EH (cell line): Measurements from ENCODE around the gene BCAS3.

ENCODE experiments used
- DNase-seq: peaks from one replicate; pipeline ENCODE4 v3.0.0-alpha.2; 2015; ENCODE audit warnings: low read depth

Gene BCAS3

GRCh38 chr17:61065263-61065773 is 387.7 kb downstream of the BCAS3 start:
- peak; percentile 75 for DNase-seq

GRCh38 chr17:61066062-61066461 is 388.4 kb downstream of the BCAS3 start:
- no peak for DNase-seq

- no peak for DNase-seq
Measured at GRCh38 chr17:61070649-61071048, 393.0 kb downstream of the BCAS3 start.

- DNase-seq: no peak
Measured at GRCh38 chr17:61072648-61073047, 395.0 kb downstream of the BCAS3 start.

- DNase-seq: no peak
Measured at GRCh38 chr17:61073131-61073530, 395.5 kb downstream of the BCAS3 start.

- peak; percentile 45 for DNase-seq
Measured at GRCh38 chr17:61073799-61074513, 396.3 kb downstream of the BCAS3 start.

GRCh38 chr17:61075988-61076387 is 398.3 kb downstream of the BCAS3 start:
- no peak for DNase-seq

GRCh38 chr17:61076621-61077031 is 399.0 kb downstream of the BCAS3 start:
- DNase-seq: peak; percentile 80

GRCh38 chr17:61081959-61082358 is 404.3 kb downstream of the BCAS3 start:
- DNase-seq: no peak

- DNase-seq: no peak
Measured at GRCh38 chr17:61084260-61084659, 406.6 kb downstream of the BCAS3 start.

- DNase-seq: no peak
Measured at GRCh38 chr17:61087024-61087423, 409.4 kb downstream of the BCAS3 start.

GRCh38 chr17:61088556-61088955 is 410.9 kb downstream of the BCAS3 start:
- no peak for DNase-seq

GRCh38 chr17:61091096-61091495 is 413.4 kb downstream of the BCAS3 start:
- DNase-seq: no peak

GRCh38 chr17:61097781-61098180 is 420.1 kb downstream of the BCAS3 start:
- DNase-seq: no peak

GRCh38 chr17:61106354-61106753 is 428.7 kb downstream of the BCAS3 start:
- no peak for DNase-seq

- DNase-seq: no peak
Measured at GRCh38 chr17:61116577-61116976, 438.9 kb downstream of the BCAS3 start.

GRCh38 chr17:61117983-61118382 is 440.3 kb downstream of the BCAS3 start:
- no peak for DNase-seq

GRCh38 chr17:61118871-61119270 is 441.2 kb downstream of the BCAS3 start:
- DNase-seq: no peak

GRCh38 chr17:61122326-61122913 is 444.8 kb downstream of the BCAS3 start:
- DNase-seq: no peak

GRCh38 chr17:61124562-61124961 is 446.9 kb downstream of the BCAS3 start:
- DNase-seq: no peak

- no peak for DNase-seq
Measured at GRCh38 chr17:61126473-61127249, 449.0 kb downstream of the BCAS3 start.

- no peak for DNase-seq
Measured at GRCh38 chr17:61127960-61128359, 450.3 kb downstream of the BCAS3 start.

GRCh38 chr17:61128661-61129115 is 451.0 kb downstream of the BCAS3 start:
- DNase-seq: peak; percentile 13
